GM12864 (cell line): ENCODE results near the gene NLGN1.

Experiments
- DNase-seq: peaks from one replicate; pipeline ENCODE4 v3.0.0-alpha.2; 2011; ENCODE audit warnings: low read depth
- H3K4me3 ChIP-seq: 2 replicates; pipeline ENCODE4 v1.5.1; 2011; ENCODE audit warnings: mild to moderate bottlenecking, low read depth, low read length, control low read depth
- CTCF ChIP-seq: IDR thresholded peaks from 2 replicates; pipeline ENCODE4 v1.5.1; 2011; ENCODE audit warnings: low read depth, mild to moderate bottlenecking, moderate library complexity, low read length, control low read depth, inconsistent platforms; ENCODE audit errors: missing control alignments

The NLGN1 gene

GRCh38 chr3:174335910-174336309 is 938.4 kb downstream of the NLGN1 start:
- no peak for TF ChIP-seq CTCF

More at GRCh38 chr3:174335910-174336309, 938.4 kb downstream of the NLGN1 start:
- no peak overlapping the region for H3K4me3 ChIP-seq
- DNase-seq, result no peak
